Activated naive CD4-positive, alpha-beta T cell treated with anti-CD3 and anti-CD28 coated beads, Interleukin-2, amount 50 U/mL, for 24 hours (primary cell): ENCODE measurements around the gene CLCN4.
A peak's percentile ranks its signal among the peaks of the same experiment; 100 is the strongest.

ENCODE experiments used
- H3K27ac Mint-ChIP-seq: one replicate; pipeline ENCODE4 v1.8.0; 2021; ENCODE audit warnings: mild to moderate bottlenecking, mixed read lengths
- H3K27me3 Mint-ChIP-seq: one replicate; pipeline ENCODE4 v1.8.0; 2021; ENCODE audit warnings: mixed read lengths
- H3K36me3 Mint-ChIP-seq: one replicate; pipeline ENCODE4 v1.8.0; 2021; ENCODE audit warnings: mixed read lengths
- H3K4me1 Mint-ChIP-seq: one replicate; pipeline ENCODE4 v1.8.0; 2021; ENCODE audit warnings: mixed read lengths
- H3K4me3 Mint-ChIP-seq: one replicate; pipeline ENCODE4 v1.8.0; 2021; ENCODE audit warnings: mild to moderate bottlenecking, mixed read lengths
- H3K9me3 Mint-ChIP-seq: one replicate; pipeline ENCODE4 v1.8.0; 2021; ENCODE audit warnings: mixed read lengths

CLCN4 gene

DNA sequence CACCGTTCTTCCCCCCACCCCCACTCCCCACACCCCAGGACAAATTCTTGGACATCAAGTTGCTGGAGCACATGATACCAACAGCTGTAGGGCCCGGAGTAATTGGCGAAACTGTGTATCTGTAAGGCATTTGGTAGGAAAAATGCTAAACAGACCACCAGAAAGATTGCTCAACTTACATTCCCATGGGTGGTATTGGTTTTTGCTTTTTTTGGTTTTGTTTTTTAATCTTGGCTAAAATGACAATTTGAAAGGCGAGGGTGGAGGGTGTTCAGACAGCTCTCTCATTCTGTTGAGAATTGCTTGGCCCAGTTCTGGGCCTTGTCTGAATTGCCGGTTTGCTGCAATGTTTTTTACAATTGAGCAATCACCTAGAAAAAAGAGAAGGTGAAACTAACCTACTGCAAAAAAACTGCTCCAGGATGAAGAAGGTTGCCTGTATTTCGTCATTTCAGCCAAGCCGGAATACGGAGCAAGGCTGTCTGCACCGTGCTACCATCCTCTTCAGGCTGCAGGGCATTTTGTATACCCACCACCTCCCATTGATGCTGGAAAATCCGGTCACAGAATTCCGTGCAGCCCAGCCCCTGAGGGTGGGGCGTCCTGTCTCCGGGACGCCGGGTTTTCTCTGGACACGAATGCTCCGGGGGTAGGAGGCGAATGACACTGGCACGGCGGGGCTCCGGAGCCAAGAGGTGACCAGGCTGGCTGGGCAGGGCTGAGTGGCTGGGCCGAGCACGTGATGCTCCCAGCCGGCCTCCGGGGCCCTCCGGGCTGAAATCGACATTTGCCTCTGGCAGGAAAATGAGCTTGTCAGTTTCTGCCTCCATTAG, at the start of gene CLCN4:
Gene CLCN4, plus strand, starts transcription at position 777 of the 833 bp plus-strand sequence. CDS start 28,058 bp downstream, outside the sequence.
- Mint-ChIP-seq H3K27ac (no peak within 1 kb of the TSS), H3K4me1 (peaks cover 4% of the 10 kb centered on the region), H3K27me3 (peaks cover 15% of the 10 kb centered on the region), H3K4me3 (no peak within 1 kb of the TSS), H3K9me3 (no peaks in the 10 kb centered on the region), H3K36me3 (no peaks in the 10 kb centered on the region)

DNA sequence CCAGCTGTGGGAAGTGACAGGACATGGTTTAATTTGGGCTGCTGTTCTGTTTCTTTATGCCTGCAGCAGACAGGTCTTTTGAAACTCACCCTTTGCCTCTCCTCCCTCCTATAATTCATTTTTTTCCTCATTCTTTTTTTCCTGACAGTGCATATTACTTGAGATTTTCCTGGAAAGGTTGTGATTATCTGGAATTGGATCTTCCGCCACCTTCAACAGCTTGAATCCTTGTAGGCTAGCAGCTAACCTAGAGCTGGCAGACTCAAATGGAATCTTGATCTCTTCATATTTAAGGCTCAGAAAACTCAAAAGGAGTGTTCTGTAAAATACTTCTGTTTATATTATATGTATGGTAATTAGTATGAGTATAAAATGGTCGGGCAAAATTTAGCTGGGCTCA, 49.3 kb upstream of the CLCN4 start:
- Mint-ChIP-seq H3K4me3 (peak overlapping the region; percentile 52), H3K4me1 (peaks cover 62% of the 10 kb centered on the region), H3K27me3 (no peaks in the 10 kb centered on the region), H3K27ac (peak overlapping the region; percentile 94), H3K36me3 (no peaks in the 10 kb centered on the region), H3K9me3 (no peaks in the 10 kb centered on the region)

DNA sequence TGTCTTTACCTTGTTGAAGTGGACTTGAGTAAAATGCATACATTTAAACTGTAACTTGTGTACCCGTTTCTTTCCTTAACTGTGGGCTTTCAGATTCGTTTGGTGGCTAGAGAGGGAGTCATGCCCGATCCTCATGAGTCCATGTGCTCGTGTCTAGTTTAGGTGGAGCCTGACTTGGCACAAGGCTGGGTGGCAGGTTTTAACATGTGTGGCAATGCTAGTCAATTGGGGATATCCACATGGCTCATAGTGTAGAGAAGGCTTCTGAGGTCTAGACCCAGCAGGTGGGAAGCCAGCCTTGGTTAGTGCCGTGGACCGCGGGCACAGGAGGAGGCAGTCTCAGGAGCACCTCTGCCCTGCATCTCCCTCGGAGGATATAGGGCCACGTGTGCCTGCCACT, 48.5 kb upstream of the CLCN4 start:
- Mint-ChIP-seq H3K4me1 (peaks cover 68% of the 10 kb centered on the region), H3K27me3 (no peaks in the 10 kb centered on the region), H3K9me3 (no peaks in the 10 kb centered on the region), H3K36me3 (no peaks in the 10 kb centered on the region), H3K4me3 (peak overlapping the region; percentile 61), H3K27ac (peak overlapping the region; percentile 87)

DNA sequence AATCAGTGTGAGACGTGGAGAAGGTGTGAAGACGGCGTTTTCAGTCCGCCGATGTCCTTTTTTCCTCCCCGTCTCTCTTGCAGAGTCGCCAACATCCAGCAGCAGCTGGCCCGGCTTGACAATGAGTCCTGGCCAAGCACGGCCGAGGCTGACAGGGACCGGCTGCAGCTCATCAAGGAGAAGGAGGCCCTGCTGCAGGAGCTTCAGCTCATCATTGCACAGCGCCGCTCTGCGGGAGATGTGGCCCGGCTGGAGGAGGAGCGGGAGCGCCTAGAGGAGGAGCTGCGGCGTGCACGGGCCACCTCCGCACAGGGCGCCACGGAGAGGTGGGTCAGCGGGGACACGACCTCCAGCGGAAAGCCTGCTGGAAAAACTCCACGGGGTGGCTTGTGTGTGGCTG, 47.1 kb upstream of the CLCN4 start:
- H3K4me3 Mint-ChIP-seq, result peak overlapping the region; percentile 61
- H3K4me1 Mint-ChIP-seq, result peaks cover 69% of the 10 kb centered on the region

DNA sequence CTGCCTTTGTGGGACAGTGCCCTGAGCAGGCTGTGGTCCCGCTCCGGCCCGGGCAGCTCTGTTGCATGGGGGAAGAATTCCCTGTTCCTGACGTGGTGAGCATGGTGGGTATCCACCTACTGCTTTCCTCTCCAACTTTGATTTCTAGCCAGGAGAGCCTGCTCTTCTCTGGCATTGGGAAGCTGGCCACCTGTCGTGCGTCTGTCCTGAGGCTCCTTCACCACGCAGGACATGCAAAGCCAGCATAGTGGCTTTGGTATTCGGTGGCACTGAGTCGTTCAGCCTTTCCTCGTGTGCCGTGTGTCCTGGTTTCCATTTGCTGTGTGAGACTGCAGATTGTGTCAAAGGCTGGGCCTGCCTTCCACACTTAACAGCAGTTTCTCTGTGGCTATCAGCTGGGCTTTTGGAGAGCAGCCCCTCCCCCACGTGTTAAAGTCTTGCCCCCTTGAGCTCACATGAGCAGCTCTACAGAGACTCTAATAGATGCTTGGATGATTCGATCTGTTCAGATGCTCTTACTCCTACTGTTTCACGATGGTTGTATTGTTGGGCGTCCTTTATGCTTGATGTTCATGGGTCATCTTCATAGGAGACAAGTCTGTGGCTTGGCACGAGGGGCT, 46.3 kb upstream of the CLCN4 start:
- Mint-ChIP-seq H3K9me3 (no peaks in the 10 kb centered on the region), H3K36me3 (no peaks in the 10 kb centered on the region), H3K4me3 (peak overlapping the region; percentile 90), H3K27ac (peak overlapping the region; percentile 99), H3K4me1 (peaks cover 68% of the 10 kb centered on the region), H3K27me3 (no peaks in the 10 kb centered on the region)

More for the DNA sequence above, 47.1 kb upstream of the CLCN4 start:
- H3K36me3 Mint-ChIP-seq, result no peaks in the 10 kb centered on the region
- H3K27me3 Mint-ChIP-seq, result no peaks in the 10 kb centered on the region
- no peaks in the 10 kb centered on the region for H3K9me3 Mint-ChIP-seq
- peak overlapping the region; percentile 35 for H3K27ac Mint-ChIP-seq

DNA sequence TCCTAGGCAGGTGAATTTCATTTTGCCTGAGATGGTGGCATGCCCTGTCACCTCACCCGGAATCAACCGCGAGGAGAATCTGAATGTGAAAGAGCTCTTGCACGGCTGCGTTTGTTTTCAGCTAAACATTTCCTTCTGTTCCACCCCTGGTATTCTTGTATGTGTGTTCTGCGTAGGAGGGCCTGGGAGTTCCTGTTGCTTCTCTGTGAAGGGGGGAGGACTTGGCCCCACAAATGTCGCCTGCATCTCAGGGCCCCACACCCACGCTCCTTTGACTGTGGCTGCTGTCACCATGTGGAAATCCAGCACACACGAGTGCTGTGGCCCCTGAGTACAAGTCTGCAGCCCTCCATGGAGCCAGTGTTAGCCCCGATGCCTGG, 45.8 kb upstream of the CLCN4 start:
- Mint-ChIP-seq H3K36me3 (no peaks in the 10 kb centered on the region), H3K27me3 (no peaks in the 10 kb centered on the region), H3K27ac (peak overlapping the region; percentile 99), H3K4me3 (peak overlapping the region; percentile 90), H3K4me1 (peaks cover 62% of the 10 kb centered on the region), H3K9me3 (no peaks in the 10 kb centered on the region)

DNA sequence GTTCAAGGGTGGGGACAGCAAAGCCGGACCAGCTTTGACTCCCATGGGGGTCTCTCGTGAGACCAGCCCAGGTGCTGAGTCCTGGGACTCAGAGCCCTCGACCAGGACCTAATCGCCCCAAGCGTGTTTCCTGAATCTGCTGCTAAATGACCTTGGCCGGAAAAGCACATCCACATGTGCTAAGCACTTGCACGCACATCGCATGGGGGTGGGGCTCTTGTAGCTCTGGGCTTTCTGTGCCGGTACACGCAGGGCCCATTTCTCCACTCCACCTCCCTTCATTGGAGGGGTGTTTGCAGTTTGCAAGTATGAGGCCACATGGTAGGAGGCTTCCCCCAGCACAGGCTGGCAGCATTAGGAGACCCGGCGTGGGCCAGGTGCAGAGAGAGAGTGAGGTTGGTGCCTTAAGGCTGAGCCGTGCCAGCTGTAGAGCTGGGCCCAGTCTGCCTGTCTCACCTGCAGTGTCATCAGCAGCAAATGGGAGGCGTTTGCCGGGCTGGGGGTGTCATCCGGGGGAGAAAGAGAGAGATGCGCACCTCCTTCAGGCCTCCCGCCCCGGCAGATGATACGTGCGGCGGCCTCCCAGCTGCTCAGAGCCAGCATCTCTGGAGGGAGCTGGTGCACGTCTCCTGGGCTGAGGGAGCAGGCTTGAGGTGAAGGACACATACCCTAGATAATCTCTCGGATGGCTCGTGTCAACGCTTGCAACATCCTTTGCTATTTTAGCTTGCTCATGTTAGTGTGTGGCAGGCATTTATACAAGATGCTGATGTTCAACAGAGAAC, 45.2 kb upstream of the CLCN4 start:
- H3K27me3 Mint-ChIP-seq, result no peaks in the 10 kb centered on the region
- peak overlapping the region; percentile 90 for H3K4me3 Mint-ChIP-seq
- peaks cover 61% of the 10 kb centered on the region for H3K4me1 Mint-ChIP-seq
- peak overlapping the region; percentile 99 for H3K27ac Mint-ChIP-seq
- no peaks in the 10 kb centered on the region for H3K36me3 Mint-ChIP-seq
- no peaks in the 10 kb centered on the region for H3K9me3 Mint-ChIP-seq

DNA sequence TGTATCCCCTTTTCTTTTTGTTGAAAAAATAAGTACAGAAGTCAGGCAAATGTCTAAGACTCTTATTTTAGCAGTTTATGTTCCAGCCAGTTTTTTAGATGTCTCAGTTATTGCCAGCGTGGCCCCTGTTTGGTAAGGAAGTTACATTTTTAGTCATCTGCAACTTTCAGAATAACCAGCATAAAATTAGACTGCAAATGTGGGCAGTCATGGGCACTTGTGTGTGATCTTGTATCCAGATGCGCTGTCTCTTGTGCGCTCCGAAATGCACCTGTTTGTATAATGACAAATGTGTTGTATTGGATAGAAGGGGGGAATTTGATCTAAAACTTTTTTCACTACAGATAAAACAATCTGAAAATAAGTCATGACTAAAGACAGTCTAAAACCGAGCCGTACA, 44.3 kb upstream of the CLCN4 start:
- no peaks in the 10 kb centered on the region for H3K36me3 Mint-ChIP-seq
- peaks cover 52% of the 10 kb centered on the region for H3K4me1 Mint-ChIP-seq
- H3K4me3 Mint-ChIP-seq, result peak overlapping the region; percentile 63
- H3K27ac Mint-ChIP-seq, result peak overlapping the region; percentile 41
- no peaks in the 10 kb centered on the region for H3K9me3 Mint-ChIP-seq
- no peaks in the 10 kb centered on the region for H3K27me3 Mint-ChIP-seq

DNA sequence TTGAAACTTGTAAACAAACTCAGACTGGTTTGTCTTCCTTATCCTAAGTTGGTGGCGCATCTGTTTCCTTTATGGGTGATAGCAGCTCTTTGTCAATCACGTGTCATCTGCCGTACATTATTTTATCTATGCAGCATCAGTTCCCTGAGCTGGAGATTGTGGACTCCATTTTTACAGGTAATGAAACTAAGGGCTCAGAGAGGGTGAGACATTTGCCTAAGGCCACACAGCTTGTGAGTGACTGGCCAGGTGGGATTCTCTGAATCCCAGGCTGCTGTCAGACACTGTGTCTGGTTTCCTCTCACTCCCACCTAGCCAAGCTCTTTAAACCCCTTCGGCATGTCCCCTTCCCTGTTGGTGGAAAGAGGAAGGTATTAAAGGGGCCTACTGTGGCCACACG, 41.7 kb upstream of the CLCN4 start:
- peaks cover 35% of the 10 kb centered on the region for H3K4me1 Mint-ChIP-seq
- peak overlapping the region; percentile 35 for H3K27ac Mint-ChIP-seq
- H3K9me3 Mint-ChIP-seq, result no peaks in the 10 kb centered on the region
- H3K27me3 Mint-ChIP-seq, result no peaks in the 10 kb centered on the region
- H3K36me3 Mint-ChIP-seq, result no peaks in the 10 kb centered on the region
- H3K4me3 Mint-ChIP-seq, result no peak overlapping the region

DNA sequence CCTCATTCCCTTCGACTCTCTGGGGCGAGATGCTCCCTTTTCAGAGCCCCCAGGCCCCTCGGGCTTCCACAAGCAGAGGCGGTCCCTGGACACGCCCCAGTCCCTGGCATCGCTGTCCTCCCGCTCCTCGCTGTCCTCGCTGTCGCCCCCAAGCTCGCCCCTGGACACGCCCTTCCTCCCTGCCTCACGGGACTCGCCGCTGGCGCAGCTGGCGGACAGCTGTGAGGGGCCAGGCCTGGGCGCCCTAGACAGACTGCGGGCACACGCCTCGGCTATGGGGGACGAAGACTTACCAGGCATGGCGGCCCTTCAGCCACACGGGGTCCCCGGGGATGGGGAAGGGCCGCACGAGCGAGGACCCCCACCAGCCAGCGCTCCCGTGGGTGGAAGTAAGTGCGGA, 39.5 kb upstream of the CLCN4 start:
- Mint-ChIP-seq H3K27ac (no peak overlapping the region), H3K4me3 (no peak overlapping the region), H3K9me3 (no peaks in the 10 kb centered on the region)

DNA sequence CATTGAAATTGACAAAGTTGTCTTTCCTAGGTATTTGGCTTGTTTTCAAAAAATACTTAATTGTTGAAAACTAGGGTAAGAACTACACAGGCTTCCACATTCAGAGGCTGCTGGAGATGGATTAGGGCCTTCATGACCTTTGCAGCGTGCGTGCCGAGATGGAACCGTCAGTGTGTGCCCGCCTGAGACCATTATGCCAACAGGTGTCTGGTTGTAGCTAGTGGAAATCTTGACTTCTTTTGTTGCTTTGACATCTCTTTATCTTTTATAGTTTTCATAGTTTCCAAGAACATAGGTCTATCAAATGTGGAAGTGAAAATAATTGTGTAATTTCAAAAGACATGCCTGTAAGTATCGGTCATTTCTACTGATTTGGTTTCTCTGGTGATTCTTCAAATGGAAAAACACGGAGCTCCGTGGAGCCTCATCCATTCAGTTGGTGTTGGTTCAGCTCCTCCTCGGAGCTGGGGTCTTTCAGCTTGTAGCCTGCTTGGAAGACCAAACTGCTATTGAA, 38.9 kb upstream of the CLCN4 start:
- Mint-ChIP-seq H3K4me1 (peaks cover 29% of the 10 kb centered on the region), H3K27me3 (no peaks in the 10 kb centered on the region), H3K4me3 (no peak overlapping the region), H3K36me3 (no peaks in the 10 kb centered on the region), H3K27ac (no peak overlapping the region), H3K9me3 (no peaks in the 10 kb centered on the region)

More for the DNA sequence above, 39.5 kb upstream of the CLCN4 start:
- no peaks in the 10 kb centered on the region for H3K36me3 Mint-ChIP-seq
- no peaks in the 10 kb centered on the region for H3K27me3 Mint-ChIP-seq
- H3K4me1 Mint-ChIP-seq, result peaks cover 33% of the 10 kb centered on the region

DNA sequence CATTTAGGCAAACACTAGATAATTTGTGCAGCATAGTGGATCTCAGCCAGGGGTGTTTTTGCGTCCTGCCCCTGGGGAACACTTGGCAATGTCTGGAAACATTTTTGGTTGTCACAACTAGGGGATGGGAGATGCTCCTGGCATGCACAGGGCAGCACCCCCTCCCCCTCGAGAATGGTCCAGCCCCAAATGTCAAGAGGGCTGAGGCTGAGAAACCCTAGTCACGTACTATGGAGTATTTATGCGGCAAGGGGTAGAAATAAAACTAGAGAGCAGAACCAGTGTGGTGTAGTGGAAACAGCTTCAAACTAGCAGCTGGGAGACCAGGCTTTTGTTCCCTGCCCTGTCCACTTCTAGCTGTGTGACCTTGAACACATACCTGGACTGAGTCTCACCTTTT, 38.2 kb upstream of the CLCN4 start:
- Mint-ChIP-seq H3K27ac (no peak overlapping the region), H3K4me1 (peaks cover 25% of the 10 kb centered on the region), H3K9me3 (no peaks in the 10 kb centered on the region), H3K27me3 (no peaks in the 10 kb centered on the region), H3K4me3 (no peak overlapping the region), H3K36me3 (no peaks in the 10 kb centered on the region)

DNA sequence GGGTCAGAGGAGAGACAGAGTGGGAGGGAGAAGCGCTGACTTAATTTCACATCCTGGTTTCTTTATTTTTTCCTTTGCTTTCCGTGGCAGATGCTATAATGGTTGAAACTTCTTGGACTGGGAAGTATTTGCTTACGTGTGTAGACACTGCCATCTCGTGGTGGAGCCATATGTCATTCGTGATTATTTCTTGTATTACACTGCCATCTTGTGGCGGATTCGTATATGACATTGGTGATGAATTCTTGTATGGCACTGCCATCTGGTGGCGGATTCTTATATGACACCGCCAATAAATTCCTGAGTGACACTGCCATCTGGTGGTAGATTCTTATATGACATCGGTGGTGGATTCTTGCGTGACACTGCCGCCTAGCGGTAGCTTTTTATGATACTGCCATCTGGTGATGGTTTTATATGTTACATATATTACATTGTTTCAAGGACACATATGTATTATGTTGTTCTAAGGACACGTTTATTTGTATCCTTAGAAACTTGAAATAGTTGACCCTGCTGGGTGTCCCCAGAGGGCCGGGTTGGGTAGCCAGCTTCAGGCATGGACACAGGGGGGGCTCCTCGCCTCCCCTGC, 37.3 kb upstream of the CLCN4 start:
- Mint-ChIP-seq H3K36me3 (no peaks in the 10 kb centered on the region), H3K4me1 (peaks cover 25% of the 10 kb centered on the region), H3K9me3 (no peaks in the 10 kb centered on the region), H3K4me3 (no peak overlapping the region), H3K27ac (peak overlapping the region; percentile 79), H3K27me3 (no peaks in the 10 kb centered on the region)

DNA sequence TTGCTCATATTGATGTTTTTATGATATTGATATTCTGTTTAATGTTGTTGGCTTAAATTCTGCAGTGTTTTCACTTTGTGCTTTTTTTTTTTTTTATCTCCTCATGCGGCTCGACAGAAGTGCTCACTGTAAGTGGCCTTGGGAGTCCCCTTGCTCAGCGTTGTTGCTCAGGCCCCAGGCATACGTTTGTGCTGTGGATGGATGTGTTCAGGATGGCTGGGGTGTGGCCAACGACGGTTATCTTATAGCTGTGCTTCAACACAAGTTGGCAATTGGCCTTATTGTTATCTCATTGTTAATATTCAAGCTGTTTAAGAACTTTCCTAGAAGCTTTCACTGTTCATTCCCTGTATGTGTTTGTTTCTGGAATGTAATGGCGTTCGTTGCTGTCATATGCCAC, 36.4 kb upstream of the CLCN4 start:
- Mint-ChIP-seq H3K4me3 (no peak overlapping the region), H3K27ac (no peak overlapping the region), H3K4me1 (peaks cover 25% of the 10 kb centered on the region)

DNA sequence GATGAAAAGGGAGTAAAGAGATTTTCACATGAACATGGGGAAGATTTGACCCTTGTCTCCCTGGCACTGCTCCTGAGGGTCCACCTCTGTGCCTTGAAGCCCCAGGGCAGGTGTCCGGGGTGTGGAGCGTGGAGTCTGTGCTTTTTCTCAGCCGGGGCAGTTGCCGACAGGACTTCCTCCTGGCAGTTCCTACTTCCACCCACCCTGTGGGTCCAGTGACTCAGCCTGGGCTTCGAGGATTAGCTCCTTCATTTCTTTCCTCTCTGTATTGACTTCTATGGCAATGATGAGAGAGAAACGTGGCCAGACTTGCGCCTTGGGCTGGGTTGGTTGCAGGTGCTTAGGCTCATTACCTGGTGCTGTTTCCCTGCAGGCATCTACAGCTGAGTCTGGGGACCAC, 35.9 kb upstream of the CLCN4 start:
- Mint-ChIP-seq H3K4me1 (peaks cover 25% of the 10 kb centered on the region), H3K36me3 (no peaks in the 10 kb centered on the region), H3K27ac (no peak overlapping the region), H3K4me3 (no peak overlapping the region), H3K27me3 (no peaks in the 10 kb centered on the region), H3K9me3 (no peaks in the 10 kb centered on the region)

More for the DNA sequence above, 36.4 kb upstream of the CLCN4 start:
- Mint-ChIP-seq H3K27me3 (no peaks in the 10 kb centered on the region), H3K36me3 (no peaks in the 10 kb centered on the region), H3K9me3 (no peaks in the 10 kb centered on the region)
